K562 (cell line): ENCODE data around the gene C10orf95. TPM values are rescaled to one million over a fixed set of nuclear protein-coding genes. Genes with fewer than 3 reads are reported as not detected.

Source experiments
- ATAC-seq: fragments of 200-7000 bp; cut with Tn5 transposase; 3 replicates; pipeline ENCODE4 v1.9.1; 2020; ENCODE audit warnings: moderate library complexity
- BruUV-seq: library from RNA; stranded (reverse); fragments of 400-500 nt; replicated peaks from 2 replicates; lab custom pipeline; 2021; lab: Mats Ljungman, UMichigan
- CTCF ChIA-PET: fragments of 300-600 bp; formaldehyde crosslinking; extraction: SDS; loops from one replicate; lab custom pipeline; 2021; ENCODE audit warnings: low intra/inter-chr PET ratio; lab: Yijun Ruan, JAX
- POLR2A ChIA-PET: fragments of 300-600, 350-650 bp; sonication (Branson Sonifier 250); formaldehyde crosslinking; extraction: SDS; loops from one replicate; lab custom pipeline; 2021; ENCODE audit warnings: antibody characterized with exemption, inconsistent platforms; lab: Yijun Ruan, JAX
- DNase-seq, 4 experiments: peaks; one replicate each; pipeline versions ENCODE4 v3.0.0 to v3.0.0-alpha.2; 2011 to 2018; ENCODE audit warnings: low spot score in 3 of 4, mixed read lengths in 3 of 4; ENCODE audit errors: extremely low read depth in 1 of 4
- FAIRE-seq: peaks from 2 replicates; lab custom pipeline; 2011; peaks lifted over from hg19 to GRCh38; lab: Jason Lieb, UNC
- H2AFZ ChIP-seq: 2 replicates; pipeline ENCODE4 v1.6.0; 2011; ENCODE audit warnings: low read depth, low read length, control low read depth, inconsistent platforms
- H3K27ac ChIP-seq: fragments of 200-600 bp; 3 replicates; pipeline ENCODE4 v1.8.0; 2011; ENCODE audit warnings: low read depth, mild to moderate bottlenecking, control low read depth, inconsistent platforms, low read length, moderate library complexity, mixed read lengths; ENCODE audit errors: extremely low read depth
- H3K27me3 ChIP-seq, 2 experiments: fragments of 300-600 bp in 1 of 2; 2 replicates in 1 of 2; 3 replicates in 1 of 2; pipeline versions ENCODE4 v1.6.0 to v1.8.0; 2011; ENCODE audit warnings: inconsistent platforms in 2 of 2, low read length in 2 of 2, mild to moderate bottlenecking in 1 of 2, mixed read lengths in 1 of 2, moderate library complexity in 1 of 2; ENCODE audit not compliant: control insufficient read depth in 2 of 2, insufficient read depth in 2 of 2
- H3K36me3 ChIP-seq: fragments of 300-600 bp; 3 replicates; pipeline ENCODE4 v1.8.0; 2011; ENCODE audit warnings: mild to moderate bottlenecking, low read length, inconsistent platforms; ENCODE audit not compliant: control insufficient read depth, insufficient read depth
- H3K4me1 ChIP-seq, 2 experiments: fragments of 200-600 bp in 1 of 2; replicated peaks in 1 of 2; 2 replicates in 1 of 2; 3 replicates in 1 of 2; pipeline versions ENCODE4 v1.5.1 to v1.8.0; 2011; ENCODE audit warnings: inconsistent platforms in 2 of 2, low read length in 2 of 2, mild to moderate bottlenecking in 1 of 2, mixed read lengths in 1 of 2, moderate library complexity in 1 of 2; ENCODE audit not compliant: control insufficient read depth in 2 of 2, insufficient read depth in 2 of 2
- H3K4me2 ChIP-seq: 2 replicates; pipeline ENCODE4 v1.6.1; 2011; ENCODE audit warnings: low read length, control low read depth, inconsistent platforms, mixed read lengths; ENCODE audit not compliant: insufficient read depth
- H3K4me3 ChIP-seq: fragments of 200-600 bp; sonication (generic), shearing (Covaris generic); 2 replicates; pipeline ENCODE4 v1.5.1; 2016; ENCODE audit warnings: control low read depth, inconsistent platforms
- H3K79me2 ChIP-seq: fragments of 200-600 bp; 3 replicates; pipeline ENCODE4 v1.8.0; 2011; ENCODE audit warnings: low read length, inconsistent platforms; ENCODE audit not compliant: control insufficient read depth, insufficient read depth
- H3K9ac ChIP-seq, 2 experiments: 2 replicates each; pipeline versions ENCODE4 v1.6.0 to v1.6.1; 2011; ENCODE audit warnings: low read depth in 2 of 2, low read length in 2 of 2, control low read depth in 1 of 2, inconsistent platforms in 1 of 2, mild to moderate bottlenecking in 1 of 2, mixed read lengths in 1 of 2; ENCODE audit not compliant: insufficient read depth in 1 of 2
- H3K9me1 ChIP-seq: one replicate; pipeline ENCODE4 v1.6.0; 2011; ENCODE audit warnings: inconsistent platforms, mild to moderate bottlenecking, low read length, moderate library complexity; ENCODE audit not compliant: control insufficient read depth, insufficient read depth
- H3K9me3 ChIP-seq: replicated peaks from 2 replicates; pipeline ENCODE4 v1.5.1; 2011; ENCODE audit warnings: low read depth, low read length, inconsistent platforms; ENCODE audit not compliant: control insufficient read depth, insufficient read depth
- H4K20me1 ChIP-seq: replicated peaks from 2 replicates; pipeline ENCODE4 v1.6.1; 2011; ENCODE audit warnings: low read length, inconsistent platforms, mixed read lengths; ENCODE audit not compliant: control insufficient read depth, insufficient read depth
- ARID2 ChIP-seq: fragments of 450-650 bp; IDR thresholded peaks from 2 replicates; pipeline ENCODE4 v1.6.1; 2017; ENCODE audit warnings: antibody characterized with exemption, mild to moderate bottlenecking
- BMI1 ChIP-seq: fragments of 150-350 bp; IDR thresholded peaks from 2 replicates; pipeline ENCODE4 v1.6.1; 2014; ENCODE audit warnings: low read length
- CREM ChIP-seq: IDR thresholded peaks from 2 replicates; pipeline ENCODE4 v1.6.1; 2014; ENCODE audit warnings: antibody characterized with exemption, low read depth
- FOXP1 ChIP-seq: sonication (generic); formaldehyde crosslinking; IDR thresholded peaks from 2 replicates; pipeline ENCODE4 v1.8.0; 2022; ENCODE audit warnings: mild to moderate bottlenecking, missing genetic modification reagents
- PHF8 ChIP-seq: fragments of 200-600 bp; sonication (generic); IDR thresholded peaks from 2 replicates; pipeline ENCODE4 v1.6.1; 2012; ENCODE audit warnings: mixed run types, mild to moderate bottlenecking, inconsistent platforms, low read length, moderate library complexity, borderline replicate concordance
- SMARCB1 ChIP-seq: IDR thresholded peaks from 2 replicates; pipeline ENCODE4 v1.6.1; 2011; ENCODE audit warnings: improper control_type of control experiment, low read depth; ENCODE audit not compliant: insufficient read length
- WGBS: fragments of 100-300 bp; shearing (Covaris generic); methylation state at CpG from one replicate; pipeline ENCODE4 v1.1.6; 2016; ENCODE audit warnings: low coverage, mixed read lengths; ENCODE audit not compliant: insufficient coverage; ENCODE audit errors: missing lambda C conversion rate; 5-methylcytosine and 5-hydroxymethylcytosine counted together
- in situ Hi-C: fragments of 300-500 bp; cut with MboI; formaldehyde crosslinking; loops from 4 replicates; pipeline ENCODE4 v1.15.0; 2018; ENCODE audit warnings: inconsistent platforms, mixed read lengths
- intact Hi-C: fragments of 100-400 bp; cut with micrococcal nuclease; formaldehyde crosslinking; loops from 2 replicates; pipeline ENCODE4 v1.14.2; 2022
- polyA plus RNA-seq, 8 experiments: library from polyadenylated mRNA; depleted of rRNA in 4 of 8; stranded (reverse) in 5 of 8; unstranded in 3 of 8; fragments of >200 nt; fragmentation: Nextera tagmentation in 2 of 8; fragmentation: Illumina TruSeq in 1 of 8; extraction: Ambion mirVana in 2 of 8; extraction: Trizol in 1 of 8; gene quantifications; 2 replicates each; pipeline versions ENCODE4 v1.2.1 to v1.2.3, GENCODE V29; 2011 to 2014; ENCODE audit warnings: inconsistent platforms in 1 of 8, missing spikeins in 1 of 8
- total RNA-seq, 7 experiments: library from RNA; depleted of rRNA in 6 of 7; stranded (reverse); fragments of >200 nt in 6 of 7; fragmentation: Illumina TruSeq in 2 of 7; extraction: Trizol in 2 of 7; gene quantifications; 2 replicates each; pipeline versions ENCODE4 v1.2.1 to v1.2.3, GENCODE V29; 2011 to 2021; ENCODE audit warnings: low replicate concordance in 1 of 7
- TF ChIP-seq, protein P1 (sequence below), 2 experiments: fragments of 450-650 bp in 1 of 2; sonication (generic) in 1 of 2; formaldehyde crosslinking in 1 of 2; IDR thresholded peaks in 1 of 2; conservative IDR thresholded peaks in 1 of 2; 2 replicates each; pipeline versions ENCODE4 v1.6.1 to v1.8.1; 2016 to 2023; ENCODE audit warnings: mild to moderate bottlenecking in 2 of 2, moderate library complexity in 2 of 2, inconsistent platforms in 1 of 2, missing genetic modification reagents in 1 of 2
- TF ChIP-seq, protein P2 (sequence below): fragments of 250-450 bp; sonication (Bioruptor Pico); IDR thresholded peaks from 2 replicates; pipeline ENCODE4 v1.5.0; 2021; ENCODE audit warnings: mild to moderate bottlenecking, borderline replicate concordance

Gene C10orf95
- total and polyA plus RNA-seq, 9 of the 15 experiments (the other 6 are each of a cell fraction or from before 2014, with no cell fraction given) = 0.03 to 0.41 (median 0.17) TPM; not detected in 1

GRCh38 chr10:102429468-102429867 is 21.9 kb downstream of the C10orf95 start:
- no peak for DNase-seq
- no peaks in the 10 kb centered on the region for H3K9me3 ChIP-seq
- no peak overlapping the region for H3K4me2 ChIP-seq
- in situ Hi-C loops (loop anchor here (25.0 kb wide), 1 partner anchor 592 kb away; the partner anchor contains the start of gene KCNIP2), intact Hi-C loops (no loop called here)
- H3K79me2 ChIP-seq = peaks cover 12% of the 10 kb centered on the region
- no peak overlapping the region for H3K4me3 ChIP-seq
- no peaks in the 10 kb centered on the region for H4K20me1 ChIP-seq
- no peak for TF ChIP-seq SMARCB1
- TF ChIP-seq, protein P1, sequence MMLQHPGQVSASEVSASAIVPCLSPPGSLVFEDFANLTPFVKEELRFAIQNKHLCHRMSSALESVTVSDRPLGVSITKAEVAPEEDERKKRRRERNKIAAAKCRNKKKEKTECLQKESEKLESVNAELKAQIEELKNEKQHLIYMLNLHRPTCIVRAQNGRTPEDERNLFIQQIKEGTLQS (IDR thresholded peaks at IDR 0.05) = peak; percentile 11; the same call in 1 of the 2 replicates
- TF ChIP-seq, protein P1 (CRISPR knock-in tag; conservative IDR thresholded peaks at IDR 0.05) = no peak
- no peak for TF ChIP-seq FOXP1 (CRISPR knock-in tag)
- no peak for TF ChIP-seq ARID2
- TF ChIP-seq, protein P2, sequence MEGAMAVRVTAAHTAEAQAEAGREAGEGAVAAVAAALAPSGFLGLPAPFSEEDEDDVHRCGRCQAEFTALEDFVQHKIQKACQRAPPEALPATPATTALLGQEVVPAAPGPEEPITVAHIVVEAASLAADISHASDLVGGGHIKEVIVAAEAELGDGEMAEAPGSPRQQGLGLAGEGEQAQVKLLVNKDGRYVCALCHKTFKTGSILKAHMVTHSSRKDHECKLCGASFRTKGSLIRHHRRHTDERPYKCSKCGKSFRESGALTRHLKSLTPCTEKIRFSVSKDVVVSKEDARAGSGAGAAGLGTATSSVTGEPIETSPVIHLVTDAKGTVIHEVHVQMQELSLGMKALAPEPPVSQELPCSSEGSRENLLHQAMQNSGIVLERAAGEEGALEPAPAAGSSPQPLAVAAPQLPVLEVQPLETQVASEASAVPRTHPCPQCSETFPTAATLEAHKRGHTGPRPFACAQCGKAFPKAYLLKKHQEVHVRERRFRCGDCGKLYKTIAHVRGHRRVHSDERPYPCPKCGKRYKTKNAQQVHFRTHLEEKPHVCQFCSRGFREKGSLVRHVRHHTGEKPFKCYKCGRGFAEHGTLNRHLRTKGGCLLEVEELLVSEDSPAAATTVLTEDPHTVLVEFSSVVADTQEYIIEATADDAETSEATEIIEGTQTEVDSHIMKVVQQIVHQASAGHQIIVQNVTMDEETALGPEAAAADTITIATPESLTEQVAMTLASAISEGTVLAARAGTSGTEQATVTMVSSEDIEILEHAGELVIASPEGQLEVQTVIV (CRISPR knock-in tag) = no peak
- no peak for TF ChIP-seq PHF8
- TF ChIP-seq BMI1 = no peak
- no peak for TF ChIP-seq CREM
- no peak for ATAC-seq
- H3K36me3 ChIP-seq = peaks cover 7% of the 10 kb centered on the region; the same call in 2 of the 3 replicates
- peaks cover 13 to 26% of the 10 kb centered on the region in 2 experiments for H3K4me1 ChIP-seq
- no peak overlapping the region for H2AFZ ChIP-seq
- CTCF ChIA-PET = no interaction called here
- no peaks in the 10 kb centered on the region for H3K27me3 ChIP-seq
- H3K27ac ChIP-seq = no peak overlapping the region
- no peaks in the 10 kb centered on the region for H3K9me1 ChIP-seq
- FAIRE-seq = no peak
- 62% methylated on average over 5 of the region's 8 CpGs for WGBS
- H3K9ac ChIP-seq = no peak overlapping the region
- POLR2A ChIA-PET = no interaction called here
- BruUV-seq = no TSS peak
